Psoas muscle (tissue), 8 donors: ENCODE results near the gene SIM2. TPM values are rescaled to one million over a fixed set of nuclear protein-coding genes. Genes with fewer than 3 reads are reported as not detected.

Experiments
- ATAC-seq, 4 donors: fragments of 200-7000 bp; cut with Tn5 transposase; one replicate each; pipeline ENCODE4 v1.9.1; 2020; ENCODE audit warnings: moderate library complexity in 3 of 4, mild to moderate bottlenecking in 2 of 4
- DNase-seq, 2 donors: peaks; one replicate each; pipeline ENCODE4 v3.0.0-alpha.2; 2020
- H3K27ac ChIP-seq: fragments of 200-600 bp; one replicate; pipeline ENCODE4 v1.8.0; 2022
- H3K27me3 ChIP-seq, 3 donors: fragments of 200-600 bp in 1 of 3; one replicate each; pipeline versions ENCODE4 v1.6.1 to v1.8.0; 2013 to 2022; ENCODE audit warnings: low read length in 2 of 3, mild to moderate bottlenecking in 2 of 3, moderate library complexity in 1 of 3; ENCODE audit not compliant: insufficient read depth in 3 of 3
- H3K36me3 ChIP-seq, 2 donors: fragments of 200-600 bp in 1 of 2; one replicate each; pipeline versions ENCODE4 v1.6.1 to v1.8.0; 2013 to 2022; ENCODE audit warnings: low read depth in 1 of 2, mild to moderate bottlenecking in 1 of 2, moderate library complexity in 1 of 2; ENCODE audit not compliant: insufficient read depth in 1 of 2
- H3K4me1 ChIP-seq: fragments of 200-600 bp; one replicate; pipeline ENCODE4 v1.8.0; 2022
- H3K4me3 ChIP-seq: fragments of 200-600 bp; one replicate; pipeline ENCODE4 v1.8.0; 2022; ENCODE audit warnings: mild to moderate bottlenecking
- H3K9me3 ChIP-seq: fragments of 200-600 bp; one replicate; pipeline ENCODE4 v1.8.0; 2022
- WGBS, 3 donors: extraction: QIAGEN DNeasy Blood & Tissue Kit; methylation state at CpG; one replicate each; pipeline versions ENCODE4 v1.1.6 to v1.1.7; 2013; 5-methylcytosine and 5-hydroxymethylcytosine counted together
- intact Hi-C, 2 donors: fragments of 100-400 bp; cut with DNase I; formaldehyde crosslinking; loops; one replicate each; pipeline versions ENCODE4 v1.11.0 to v1.14.2; 2022
- polyA plus RNA-seq, 3 donors: library from polyadenylated mRNA; stranded (reverse); fragments of 200-250 nt; gene quantifications; one replicate each; pipeline ENCODE4 v1.2.3, GENCODE V29; 2013
- total RNA-seq, 4 donors: library from RNA; stranded (reverse); fragmentation: NEBNext Ultra II Directional in 2 of 4; extraction: Animal tissue kit (Norgen Biotek cat#: 25700) in 2 of 4; gene quantifications; one replicate each; pipeline versions ENCODE4 v1.2.1 to v1.2.4, GENCODE V29; 2021 to 2023
- TF ChIP-seq, protein P1 (sequence below): fragments of 200-600 bp; IDR thresholded peaks from one replicate; pipeline ENCODE4 v1.8.0; 2022; ENCODE audit warnings: antibody characterized with exemption
- donor health status: healthy with polysubstance abuse.
- donor health status: DM: no; HTN: no; CAD: no; lungs with moderate emphysema.
- donor health status: Bipolar disorder and iron deficiency.
- donor health status: healthy.
- donor health status: DM: yes; HTN: yes; CAD: no.
- donor health status: DM: no; HTN: no; CAD: no.
- donor health status: DM: no; HTN: no; CAD: no.
- donor health status: DM: yes; HTN: yes; CAD: no.

Gene SIM2
- total and polyA plus RNA-seq, 7 donors: 0.06 to 3.0 (median 0.14) TPM

DNA sequence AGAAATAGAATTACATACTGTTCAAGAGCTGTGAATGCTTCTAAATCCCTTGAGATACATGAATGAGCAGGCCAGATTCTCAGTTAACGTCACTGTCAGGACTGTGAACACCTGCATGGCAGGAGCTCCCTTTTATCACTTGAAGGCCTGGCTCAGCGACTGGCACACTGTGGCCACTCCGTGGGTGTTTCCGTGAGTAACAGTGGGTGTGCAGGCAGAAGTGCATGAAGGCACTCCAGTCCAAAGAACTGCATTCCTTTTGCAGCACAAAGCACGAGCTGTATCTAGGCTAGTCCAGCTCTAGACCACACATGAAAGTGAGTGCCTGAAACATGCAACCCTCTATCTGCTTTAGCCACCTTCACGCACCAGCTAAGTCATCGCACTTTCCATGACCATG is 9.6 kb upstream of the SIM2 start:
- H3K27ac ChIP-seq: no peak overlapping the region
- TF ChIP-seq, protein P1, sequence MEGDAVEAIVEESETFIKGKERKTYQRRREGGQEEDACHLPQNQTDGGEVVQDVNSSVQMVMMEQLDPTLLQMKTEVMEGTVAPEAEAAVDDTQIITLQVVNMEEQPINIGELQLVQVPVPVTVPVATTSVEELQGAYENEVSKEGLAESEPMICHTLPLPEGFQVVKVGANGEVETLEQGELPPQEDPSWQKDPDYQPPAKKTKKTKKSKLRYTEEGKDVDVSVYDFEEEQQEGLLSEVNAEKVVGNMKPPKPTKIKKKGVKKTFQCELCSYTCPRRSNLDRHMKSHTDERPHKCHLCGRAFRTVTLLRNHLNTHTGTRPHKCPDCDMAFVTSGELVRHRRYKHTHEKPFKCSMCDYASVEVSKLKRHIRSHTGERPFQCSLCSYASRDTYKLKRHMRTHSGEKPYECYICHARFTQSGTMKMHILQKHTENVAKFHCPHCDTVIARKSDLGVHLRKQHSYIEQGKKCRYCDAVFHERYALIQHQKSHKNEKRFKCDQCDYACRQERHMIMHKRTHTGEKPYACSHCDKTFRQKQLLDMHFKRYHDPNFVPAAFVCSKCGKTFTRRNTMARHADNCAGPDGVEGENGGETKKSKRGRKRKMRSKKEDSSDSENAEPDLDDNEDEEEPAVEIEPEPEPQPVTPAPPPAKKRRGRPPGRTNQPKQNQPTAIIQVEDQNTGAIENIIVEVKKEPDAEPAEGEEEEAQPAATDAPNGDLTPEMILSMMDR: no peak
- peaks cover 19% of the 10 kb centered on the region for H3K4me1 ChIP-seq
- no peak for DNase-seq
- H3K4me3 ChIP-seq: no peak overlapping the region
- no peaks in the 10 kb centered on the region for H3K36me3 ChIP-seq
- no peak for ATAC-seq
- H3K9me3 ChIP-seq: no peaks in the 10 kb centered on the region
- 78 to 82% (median 80%) methylated on average over 7 of the region's 7 CpGs for WGBS, 3 donors
- H3K27me3 ChIP-seq: peaks cover 0 to 56% (median 27%) of the 10 kb centered on the region in 3 donors
- intact Hi-C loops: no loop called here

GRCh38 chr21:36690628-36691554 is 8.0 kb upstream of the SIM2 start:
- Histone ChIP-seq H3K27ac (no peak overlapping the region), H3K36me3 (no peaks in the 10 kb centered on the region), H3K4me3 (no peak overlapping the region), H3K4me1 (peaks cover 12% of the 10 kb centered on the region), H3K9me3 (no peaks in the 10 kb centered on the region), H3K27me3 (peaks cover 0 to 70% (median 40%) of the 10 kb centered on the region in 3 donors)
- intact Hi-C loops: loop anchor here in 1 of 2 donors (10.0 kb wide), 1 partner anchor 266 kb away; no protein-coding TSS in a partner anchor
- TF ChIP-seq, protein P1: no peak
- ATAC-seq (no peak), DNase-seq (no peak)
- WGBS, 3 donors: 39 to 47% (median 40%) methylated on average over 12 of the region's 12 CpGs

- Histone ChIP-seq H3K27ac (no peak overlapping the region), H3K27me3 (peaks cover 0 to 75% (median 47%) of the 10 kb centered on the region in 3 donors), H3K4me1 (peaks cover 15% of the 10 kb centered on the region), H3K36me3 (no peaks in the 10 kb centered on the region), H3K4me3 (no peak overlapping the region), H3K9me3 (no peaks in the 10 kb centered on the region)
- DNase-seq (no peak), ATAC-seq (no peak)
- TF ChIP-seq, protein P1: no peak
- 30 to 39% (median 32%) methylated on average over 18 of the region's 18 CpGs for WGBS, 3 donors
- intact Hi-C loops: loop anchor here in 1 of 2 donors (10.0 kb wide), 1 partner anchor 267 kb away; no protein-coding TSS in a partner anchor
Measured at GRCh38 chr21:36691555-36692041, 7.3 kb upstream of the SIM2 start.

DNA sequence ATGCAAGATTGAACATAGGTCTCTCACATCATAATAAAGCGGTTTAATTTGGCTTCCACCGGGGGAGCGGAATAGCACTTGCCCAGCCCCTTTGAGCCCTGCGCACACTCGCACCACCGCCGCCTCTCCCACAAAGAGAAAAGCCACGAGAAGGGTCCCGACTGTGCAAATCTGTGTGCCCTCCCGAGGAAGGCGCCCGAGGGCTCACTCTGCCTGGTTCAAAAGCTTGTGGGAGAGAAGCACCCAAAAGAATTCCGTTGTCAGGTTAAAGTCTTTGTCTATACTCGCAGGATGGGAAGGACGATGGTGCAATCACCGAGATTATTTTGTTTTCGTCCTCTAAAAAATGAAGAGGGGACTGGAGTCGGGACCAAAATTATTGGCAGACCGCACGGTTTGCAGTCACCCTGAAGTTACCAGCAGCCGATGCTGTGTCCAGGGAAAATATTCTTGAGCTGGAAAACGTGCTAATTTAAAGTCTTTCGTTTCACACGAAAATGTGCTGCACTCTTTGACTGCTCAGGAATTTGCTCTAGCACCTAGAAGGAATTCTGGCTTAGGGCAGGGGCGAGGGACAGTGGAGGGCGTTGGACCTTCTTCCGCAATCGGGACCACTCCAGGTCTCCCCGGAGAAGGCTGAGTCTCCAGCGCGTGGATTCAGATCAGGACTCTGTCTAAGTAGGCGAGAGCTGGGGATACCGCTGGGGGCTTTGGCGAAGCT is 6.6 kb upstream of the SIM2 start:
- DNase-seq (no peak), ATAC-seq (no peak)
- Histone ChIP-seq H3K4me3 (no peak overlapping the region), H3K36me3 (no peaks in the 10 kb centered on the region), H3K27me3 (peaks cover 0 to 81% (median 53%) of the 10 kb centered on the region in 3 donors), H3K9me3 (no peaks in the 10 kb centered on the region), H3K4me1 (peaks cover 15% of the 10 kb centered on the region), H3K27ac (no peak overlapping the region)
- TF ChIP-seq, protein P1: no peak
- 11 to 16% (median 12%) methylated on average over 34 of the region's 34 CpGs for WGBS, 3 donors
- intact Hi-C loops: loop anchor here in 1 of 2 donors (10.0 kb wide), 1 partner anchor 267 kb away; no protein-coding TSS in a partner anchor
